HG03108 (cell line): ENCODE results near the gene KRT37.

Source experiments
- ATAC-seq: cut with Tn5 transposase; IDR thresholded peaks from one replicate; pipeline ENCODE4 v1.9.1; 2021; ENCODE audit warnings: moderate library complexity; ENCODE audit not compliant: unreplicated experiment

Gene KRT37

DNA sequence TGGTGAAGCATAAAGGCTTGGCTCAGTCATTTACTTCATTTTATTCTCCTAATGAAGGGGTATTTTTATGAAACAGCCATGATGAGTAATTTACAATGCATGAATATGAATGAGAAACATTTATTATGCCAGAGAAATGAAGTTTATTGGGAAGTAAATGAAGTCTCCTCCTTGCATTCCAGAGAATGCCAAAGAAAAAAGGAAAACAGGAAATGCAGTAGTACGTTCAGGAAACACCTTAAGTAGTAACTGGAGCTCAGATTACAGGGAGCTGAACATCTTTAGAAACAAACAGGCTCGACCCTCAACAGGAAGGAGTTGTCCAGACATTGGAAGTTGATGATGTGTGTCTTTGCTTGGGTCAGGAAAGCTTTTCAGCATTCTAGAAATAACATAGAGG lies 46.8 kb downstream of the KRT37 start:
- ATAC-seq, result no peak
